CD14-positive monocyte (primary cell): Measurements from ENCODE around the gene SELENBP1. TPM values are rescaled to one million over a fixed set of nuclear protein-coding genes. Genes with fewer than 3 reads are reported as not detected.

Experiments used
- DNase-seq, 3 donors: peaks; one replicate each; pipeline ENCODE4 v3.0.0-alpha.2; 2011 to 2022
- H2AFZ ChIP-seq: 2 replicates; pipeline ENCODE4 v1.6.0; 2012; ENCODE audit warnings: mild to moderate bottlenecking, low read depth, low read length, inconsistent platforms; ENCODE audit not compliant: insufficient read depth, poor library complexity, severe bottlenecking
- H3K27ac ChIP-seq, 2 donors: 1 replicate in 1 of 2; 2 replicates in 1 of 2; pipeline ENCODE4 v1.5.1; 2012 to 2013; ENCODE audit warnings: low read length in 2 of 2, control low read depth in 1 of 2, inconsistent platforms in 1 of 2, low read depth in 1 of 2, mild to moderate bottlenecking in 1 of 2
- H3K27me3 ChIP-seq, 2 donors: one replicate each; pipeline versions ENCODE4 v1.6.0 to v1.6.1; 2011 to 2013; ENCODE audit warnings: low read length in 2 of 2; ENCODE audit not compliant: control insufficient read depth in 2 of 2, insufficient read depth in 2 of 2
- H3K36me3 ChIP-seq, 2 donors: replicated peaks in 1 of 2; 1 replicate in 1 of 2; 2 replicates in 1 of 2; pipeline versions ENCODE4 v1.5.1 to v1.6.1; 2012 to 2013; ENCODE audit warnings: low read length in 2 of 2, control low read depth in 1 of 2, inconsistent platforms in 1 of 2, mild to moderate bottlenecking in 1 of 2; ENCODE audit not compliant: insufficient read depth in 2 of 2, control insufficient read depth in 1 of 2
- H3K4me1 ChIP-seq, 2 donors: 1 replicate in 1 of 2; 2 replicates in 1 of 2; pipeline versions ENCODE4 v1.5.1 to v1.6.1; 2012 to 2013; ENCODE audit warnings: low read length in 2 of 2, control low read depth in 1 of 2, inconsistent platforms in 1 of 2, mild to moderate bottlenecking in 1 of 2, moderate library complexity in 1 of 2; ENCODE audit not compliant: insufficient read depth in 2 of 2, control insufficient read depth in 1 of 2
- H3K4me2 ChIP-seq: replicated peaks from 2 replicates; pipeline ENCODE3; 2012; ENCODE audit warnings: low read length, moderate library complexity, mild to moderate bottlenecking; ENCODE audit not compliant: poor library complexity, severe bottlenecking; ENCODE audit errors: extremely low read depth
- H3K4me3 ChIP-seq, 3 experiments: fragments of 200-600 bp in 1 of 3; sonication (generic) in 1 of 3; replicated peaks in 1 of 3; 1 replicate in 2 of 3; 2 replicates in 1 of 3; pipeline ENCODE4 v1.5.1; 2011 to 2013; ENCODE audit warnings: low read length in 3 of 3, mild to moderate bottlenecking in 3 of 3, control low read depth in 2 of 3, low read depth in 2 of 3, inconsistent platforms in 1 of 3, moderate library complexity in 1 of 3
- H3K79me2 ChIP-seq: 2 replicates; pipeline ENCODE4 v1.6.0; 2012; ENCODE audit warnings: mild to moderate bottlenecking, control low read depth, inconsistent platforms, low read length, moderate library complexity; ENCODE audit not compliant: insufficient read depth
- H3K9ac ChIP-seq: 2 replicates; pipeline ENCODE4 v1.6.0; 2017; ENCODE audit warnings: low read length, mild to moderate bottlenecking; ENCODE audit not compliant: insufficient read depth, poor library complexity, severe bottlenecking
- H3K9me3 ChIP-seq, 2 donors: replicated peaks in 1 of 2; 1 replicate in 1 of 2; 2 replicates in 1 of 2; pipeline versions ENCODE4 v1.5.1 to v1.6.1; 2012 to 2013; ENCODE audit warnings: low read length in 2 of 2, control low read depth in 1 of 2; ENCODE audit not compliant: control insufficient read depth in 1 of 2, insufficient read depth in 1 of 2
- H4K20me1 ChIP-seq: 2 replicates; pipeline ENCODE4 v1.6.0; 2012; ENCODE audit warnings: mild to moderate bottlenecking, low read length, control low read depth, moderate library complexity; ENCODE audit not compliant: insufficient read depth
- H3K27ac Mint-ChIP-seq, 7 donors: one replicate each; pipeline ENCODE4 v1.8.0; 2020; ENCODE audit warnings: mild to moderate bottlenecking in 7 of 7, mixed read lengths in 7 of 7, moderate library complexity in 6 of 7, inconsistent platforms in 2 of 7
- H3K27me3 Mint-ChIP-seq, 3 donors: one replicate each; pipeline ENCODE4 v1.8.0; 2021 to 2022; ENCODE audit warnings: low read depth in 3 of 3, mild to moderate bottlenecking in 3 of 3, mixed read lengths in 3 of 3, moderate library complexity in 3 of 3, inconsistent platforms in 1 of 3
- H3K36me3 Mint-ChIP-seq, 2 donors: one replicate each; pipeline ENCODE4 v1.8.0; 2020; ENCODE audit warnings: mixed read lengths in 2 of 2, inconsistent platforms in 1 of 2, mild to moderate bottlenecking in 1 of 2
- H3K4me1 Mint-ChIP-seq: one replicate; pipeline ENCODE4 v1.8.0; 2020; ENCODE audit warnings: mild to moderate bottlenecking, mixed read lengths
- H3K4me3 Mint-ChIP-seq, 2 donors: one replicate each; pipeline ENCODE4 v1.8.0; 2020; ENCODE audit warnings: mild to moderate bottlenecking in 2 of 2, mixed read lengths in 2 of 2, moderate library complexity in 1 of 2
- H3K9me3 Mint-ChIP-seq, 7 donors: one replicate each; pipeline ENCODE4 v1.8.0; 2020 to 2022; ENCODE audit warnings: mixed read lengths in 7 of 7, mild to moderate bottlenecking in 6 of 7, moderate library complexity in 6 of 7, inconsistent platforms in 2 of 7
- CTCF ChIP-seq: fragments of 200-600 bp; IDR thresholded peaks from one replicate; pipeline ENCODE4 v1.8.0; 2022; ENCODE audit warnings: antibody characterized with exemption, mild to moderate bottlenecking
- WGBS: methylation state at CpG from one replicate; pipeline ENCODE4 v1.1.5; 2013; ENCODE audit warnings: missing lambda C conversion rate; ENCODE audit not compliant: insufficient coverage; 5-methylcytosine and 5-hydroxymethylcytosine counted together
- intact Hi-C, 2 donors: fragments of 100-400 bp; cut with micrococcal nuclease; formaldehyde crosslinking; loops; one replicate each; pipeline versions ENCODE4 v1.15.0 to v1.15.1; 2023
- polyA plus RNA-seq, 3 donors: library from polyadenylated mRNA; depleted of rRNA in 1 of 3; unstranded in 2 of 3; stranded (reverse) in 1 of 3; fragments of 300-500 nt in 2 of 3; fragments of >200 nt in 1 of 3; fragmentation: Illumina TruSeq in 2 of 3; gene quantifications; 1 replicate in 2 of 3; 2 replicates in 1 of 3; pipeline ENCODE4 v1.2.3, GENCODE V29; 2012 to 2021

Gene SELENBP1
- polyA plus RNA-seq, 3 donors = 0.61 to 0.79 TPM; not detected in 1

- intact Hi-C loops = loop anchor here in 1 of 2 donors (5.0 kb wide), 2 partner anchors 50 to 160 kb away; partner anchors contain the start of gene PSMB4
- peak overlapping the region; percentile 88 for H3K9ac ChIP-seq
- peak overlapping the region; percentile 98 for H3K27ac ChIP-seq
- H3K4me3 Mint-ChIP-seq = peak overlapping the region; percentile 93 to 94
- peaks cover 0 to 2% (median 0%) of the 10 kb centered on the region in 3 donors for H3K27me3 Mint-ChIP-seq
- peaks cover 8 to 22% (median 15%) of the 10 kb centered on the region in 7 donors for H3K9me3 Mint-ChIP-seq
- H3K4me3 ChIP-seq = peak overlapping the region; percentile 34 to 80 (median 76)
- H3K4me1 Mint-ChIP-seq = peaks cover 23% of the 10 kb centered on the region
- peak overlapping the region; percentile 77 for H3K4me2 ChIP-seq
- WGBS = 4% methylated on average over 4 of the region's 12 CpGs
- peaks cover 13 to 20% of the 10 kb centered on the region in 2 donors for H3K9me3 ChIP-seq
- H4K20me1 ChIP-seq = no peaks in the 10 kb centered on the region
- no peak for TF ChIP-seq CTCF
- no peaks in the 10 kb centered on the region for H3K27me3 ChIP-seq
- H3K4me1 ChIP-seq = peaks cover 17 to 22% of the 10 kb centered on the region in 2 donors
- peaks cover 30 to 34% of the 10 kb centered on the region in 2 donors for H3K36me3 Mint-ChIP-seq
- peak overlapping the region; percentile 99 to 100 (median 100) for H3K27ac Mint-ChIP-seq
- H3K36me3 ChIP-seq = peaks cover 24 to 32% of the 10 kb centered on the region in 2 donors
- DNase-seq = peak in 1 of 3 donors; percentile 43
- peak overlapping the region; percentile 74 for H2AFZ ChIP-seq
- H3K79me2 ChIP-seq = peaks cover 18% of the 10 kb centered on the region
These were observed 24.8 kb downstream of the SELENBP1 start for GRCh38 chr1:151347523-151348246.

- WGBS = under 1% methylated on average over 20 of the region's 38 CpGs
- Mint-ChIP-seq H3K9me3 (peaks cover 3 to 19% (median 8%) of the 10 kb centered on the region in 7 donors), H3K4me1 (peaks cover 25% of the 10 kb centered on the region), H3K36me3 (peaks cover 36 to 41% of the 10 kb centered on the region in 2 donors), H3K27me3 (peaks cover 0 to 2% (median 0%) of the 10 kb centered on the region in 3 donors), H3K4me3 (peak within 1 kb of the TSS; percentile 93 to 94), H3K27ac (peak within 1 kb of the TSS; percentile 99 to 100 (median 100))
- Histone ChIP-seq H4K20me1 (no peaks in the 10 kb centered on the region), H3K4me3 (peak within 1 kb of the TSS; percentile 76 to 89 (median 80)), H3K79me2 (peaks cover 18% of the 10 kb centered on the region), H3K27me3 (no peaks in the 10 kb centered on the region), H3K36me3 (peaks cover 30 to 39% of the 10 kb centered on the region in 2 donors), H3K9me3 (peaks cover 6 to 13% of the 10 kb centered on the region in 2 donors), H2AFZ (peak within 1 kb of the TSS; percentile 74), H3K4me2 (peak within 1 kb of the TSS; percentile 77), H3K27ac (peak within 1 kb of the TSS; percentile 98), H3K9ac (peak within 1 kb of the TSS; percentile 88), H3K4me1 (peaks cover 17 to 22% of the 10 kb centered on the region in 2 donors)
- TF ChIP-seq CTCF = no peak
- intact Hi-C loops = loop anchor here in 1 of 2 donors (5.0 kb wide), 2 partner anchors 50 to 160 kb away; partner anchors contain the start of gene PSMB4
- DNase-seq = peak; percentile 98 to 99 (median 98)
These were observed 25.6 kb downstream of the SELENBP1 start, which contains the start of gene RFX5 for GRCh38 chr1:151346769-151347522. Gene RFX5, minus strand, starts transcription at chr1:151347252. Its CDS starts 932 bp downstream, at chr1:151346320.
